HEK293 (cell line): ENCODE results near the gene METTL1.

ENCODE experiments used
- CTCF ChIA-PET: fragments of 350-600 bp; formaldehyde crosslinking; extraction: SDS; loops from one replicate; lab custom pipeline; 2021; ENCODE audit warnings: antibody characterized with exemption; lab: Yijun Ruan, JAX
- POLR2A ChIA-PET: fragments of 300-600 bp; formaldehyde crosslinking; extraction: SDS; loops from one replicate; lab custom pipeline; 2020; ENCODE audit warnings: antibody characterized with exemption, inconsistent platforms; lab: Yijun Ruan, JAX
- H3K27ac ChIP-seq: fragments of 200-500 bp; sonication (Bioruptor generic); 2 replicates; pipeline ENCODE4 v1.5.1; 2014; ENCODE audit warnings: low read depth, low read length, control low read depth, inconsistent platforms; ENCODE audit errors: extremely low read depth
- H3K36me3 ChIP-seq, 2 experiments: fragments of 200-500 bp in 1 of 2; sonication (Bioruptor generic) in 1 of 2; 1 replicate in 1 of 2; 2 replicates in 1 of 2; pipeline ENCODE4 v1.5.1; 2014 to 2017; ENCODE audit warnings: inconsistent platforms in 2 of 2, low read length in 2 of 2; ENCODE audit not compliant: control insufficient read depth in 2 of 2, insufficient read depth in 1 of 2
- H3K4me1 ChIP-seq: fragments of 200-500 bp; sonication (Bioruptor generic); 2 replicates; pipeline ENCODE4 v1.5.1; 2014; ENCODE audit warnings: mild to moderate bottlenecking, low read length, inconsistent platforms; ENCODE audit not compliant: control insufficient read depth, insufficient read depth
- H3K4me3 ChIP-seq: 2 replicates; pipeline ENCODE4 v1.5.1; 2011; ENCODE audit warnings: low read depth, mild to moderate bottlenecking, control low read depth, low read length, moderate library complexity
- H3K9me3 ChIP-seq: fragments of 200-500 bp; sonication (Bioruptor generic); 2 replicates; pipeline ENCODE4 v1.5.1; 2014; ENCODE audit warnings: low read depth, low read length, inconsistent platforms; ENCODE audit not compliant: control insufficient read depth, insufficient read depth
- ATF2 ChIP-seq: fragments of 450-650 bp; formaldehyde crosslinking; IDR thresholded peaks from 2 replicates; pipeline ENCODE4 v1.5.1; 2016; ENCODE audit warnings: missing biosample characterization, missing genetic modification characterization, low read depth
- BCL11A ChIP-seq: fragments of 450-650 bp; formaldehyde crosslinking; IDR thresholded peaks from 2 replicates; pipeline ENCODE4 v1.5.1; 2016; ENCODE audit warnings: low read depth, missing biosample characterization, missing genetic modification characterization
- BCL6B ChIP-seq: fragments of 450-650 bp; formaldehyde crosslinking; IDR thresholded peaks from 2 replicates; pipeline ENCODE4 v1.5.1; 2017; ENCODE audit warnings: missing biosample characterization, missing genetic modification characterization
- HIC1 ChIP-seq: fragments of 450-650 bp; formaldehyde crosslinking; IDR thresholded peaks from 2 replicates; pipeline ENCODE4 v1.5.1; 2016; ENCODE audit warnings: missing biosample characterization, missing genetic modification characterization
- KLF8 ChIP-seq: fragments of 450-650 bp; formaldehyde crosslinking; IDR thresholded peaks from 2 replicates; pipeline ENCODE4 v1.5.1; 2016; ENCODE audit warnings: missing biosample characterization, missing genetic modification characterization
- TRIM28 ChIP-seq: IDR thresholded peaks from 2 replicates; pipeline ENCODE4 v1.6.1; 2011; ENCODE audit warnings: low read length, control low read depth, borderline replicate concordance
- TSHZ1 ChIP-seq: fragments of 450-650 bp; formaldehyde crosslinking; IDR thresholded peaks from 2 replicates; pipeline ENCODE4 v1.5.1; 2016; ENCODE audit warnings: missing biosample characterization, missing genetic modification characterization, borderline replicate concordance
- ZNF221 ChIP-seq: fragments of 450-650 bp; formaldehyde crosslinking; IDR thresholded peaks from 2 replicates; pipeline ENCODE4 v1.5.1; 2017; ENCODE audit warnings: missing biosample characterization, missing genetic modification characterization, borderline replicate concordance
- ZNF624 ChIP-seq: fragments of 450-650 bp; formaldehyde crosslinking; IDR thresholded peaks from 2 replicates; pipeline ENCODE4 v1.5.1; 2017; ENCODE audit warnings: missing biosample characterization, missing genetic modification characterization
- ZNF629 ChIP-seq: fragments of 450-650 bp; formaldehyde crosslinking; IDR thresholded peaks from 2 replicates; pipeline ENCODE4 v1.5.1; 2017; ENCODE audit warnings: missing biosample characterization, missing genetic modification characterization
- ZNF704 ChIP-seq: fragments of 450-650 bp; formaldehyde crosslinking; IDR thresholded peaks from 2 replicates; pipeline ENCODE4 v1.5.1; 2016; ENCODE audit warnings: missing biosample characterization, missing genetic modification characterization
- ZNF843 ChIP-seq: fragments of 450-650 bp; formaldehyde crosslinking; IDR thresholded peaks from 2 replicates; pipeline ENCODE4 v1.5.1; 2016; ENCODE audit warnings: missing biosample characterization, missing genetic modification characterization
- ZXDB ChIP-seq: fragments of 450-650 bp; formaldehyde crosslinking; IDR thresholded peaks from 2 replicates; pipeline ENCODE4 v1.5.1; 2016; ENCODE audit warnings: missing biosample characterization, missing genetic modification characterization

METTL1 gene

GRCh38 chr12:57796996-57797395 is 25.1 kb upstream of the METTL1 start (continued):
- TF ChIP-seq BCL6B (tag by site-specific recombination) (no peak), HIC1 (tag by site-specific recombination) (no peak), BCL11A (tag by site-specific recombination) (no peak), TRIM28 (no peak), ZNF704 (tag by site-specific recombination) (no peak), ZNF221 (tag by site-specific recombination) (no peak), ZNF843 (tag by site-specific recombination) (no peak), KLF8 (tag by site-specific recombination) (no peak), TSHZ1 (tag by site-specific recombination) (no peak)

- H3K27ac ChIP-seq, result no peak overlapping the region
- POLR2A ChIA-PET, result no interaction called here
Observed at GRCh38 chr12:57795354-57795753, 23.4 kb upstream of the METTL1 start.

More at GRCh38 chr12:57795354-57795753, 23.4 kb upstream of the METTL1 start:
- CTCF ChIA-PET, result no interaction called here
- Histone ChIP-seq H3K36me3 (peaks cover 47 to 85% of the 10 kb centered on the region in 2 experiments), H3K4me3 (no peak overlapping the region), H3K9me3 (no peaks in the 10 kb centered on the region), H3K4me1 (no peaks in the 10 kb centered on the region)
- TF ChIP-seq ZXDB (no peak), ATF2 (tag by site-specific recombination) (peak; percentile 48; the same call in 1 of the 2 replicates), ZNF629 (0 out of 2 replicates have a peak, but pooled peaks have one; percentile 18), TSHZ1 (tag by site-specific recombination) (no peak), ZNF624 (tag by site-specific recombination) (no peak)
